A549 (cell line): Measurements from ENCODE around the gene TUT1. TPM values are rescaled to one million over a fixed set of nuclear protein-coding genes. Genes with fewer than 3 reads are reported as not detected.
A peak's percentile ranks its signal among the peaks of the same experiment; 100 is the strongest.
"Not testable (repeated sequence)": the region's sequence is repeated elsewhere in the genome, so short reads cannot be mapped to it uniquely, and the experiment has no call there.

ENCODE experiments used
- ATAC-seq, 2 experiments: fragments of 200-7000 bp in 1 of 2; fragments of >200 bp in 1 of 2; cut with Nextera tagmentation in 1 of 2; cut with Tn5 transposase in 1 of 2; 3 replicates each; pipeline versions ENCODE4 v1.8.0 to v1.9.1; 2018 to 2020; ENCODE audit warnings: mild to moderate bottlenecking in 1 of 2, moderate library complexity in 1 of 2
- CTCF ChIA-PET: fragments of 300-600 bp; sonication (Branson Sonifier 250); formaldehyde crosslinking; extraction: SDS; loops from one replicate; lab custom pipeline; 2021; ENCODE audit warnings: antibody characterized with exemption, inconsistent platforms; lab: Yijun Ruan, JAX
- POLR2A ChIA-PET: fragments of 350-600 bp; formaldehyde crosslinking; extraction: SDS; loops from one replicate; lab custom pipeline; 2021; ENCODE audit warnings: antibody characterized with exemption, inconsistent platforms; lab: Yijun Ruan, JAX
- DNase-seq, 2 experiments: peaks; one replicate each; pipeline versions ENCODE4 v3.0.0 to v3.0.0-alpha.2; 2011 to 2016; ENCODE audit warnings: low read depth in 1 of 2, low spot score in 1 of 2
- FAIRE-seq: peaks from 2 replicates; lab custom pipeline; 2011; peaks lifted over from hg19 to GRCh38; lab: Jason Lieb, UNC
- H3K27ac ChIP-seq, 2 experiments: fragments of >200 bp; sonication (Bioruptor Twin); formaldehyde crosslinking; 3 replicates each; pipeline ENCODE4 v1.5.1; 2016 to 2017
- H3K4me1 ChIP-seq: fragments of >200 bp; sonication (Bioruptor Twin); formaldehyde crosslinking; 3 replicates; pipeline ENCODE4 v1.6.1; 2016
- H3K4me2 ChIP-seq: fragments of >200 bp; sonication (Bioruptor Twin); formaldehyde crosslinking; 3 replicates; pipeline ENCODE4 v1.6.1; 2016
- H3K4me3 ChIP-seq: fragments of >200 bp; sonication (Bioruptor Twin); formaldehyde crosslinking; 3 replicates; pipeline ENCODE4 v1.5.1; 2016
- H3K9me3 ChIP-seq: fragments of >200 bp; sonication (Bioruptor Twin); formaldehyde crosslinking; 3 replicates; pipeline ENCODE4 v1.6.1; 2016
- EHF ChIP-seq: fragments of 250-450 bp; sonication (Bioruptor Pico); IDR thresholded peaks from 2 replicates; pipeline ENCODE4 v1.5.0; 2020; ENCODE audit warnings: mild to moderate bottlenecking
- ELK1 ChIP-seq: fragments of 150-350 bp; IDR thresholded peaks from 2 replicates; pipeline ENCODE4 v1.6.1; 2014; ENCODE audit warnings: low read depth, mild to moderate bottlenecking, low read length
- ESRRA ChIP-seq: fragments of 150-350 bp; IDR thresholded peaks from 2 replicates; pipeline ENCODE4 v1.6.1; 2014; ENCODE audit warnings: mild to moderate bottlenecking, low read length, borderline replicate concordance
- FOSL2 ChIP-seq, 2 experiments: fragments of 450-650 bp in 1 of 2; fragments of >200 bp in 1 of 2; sonication (Bioruptor Twin) in 1 of 2; formaldehyde crosslinking; IDR thresholded peaks; 2 replicates each; pipeline versions ENCODE4 v1.5.0 to v1.6.1; 2016 to 2020; ENCODE audit warnings: mild to moderate bottlenecking in 1 of 2, moderate library complexity in 1 of 2
- GATA3 ChIP-seq: IDR thresholded peaks from 2 replicates; pipeline ENCODE4 v1.6.1; 2012; ENCODE audit warnings: borderline replicate concordance
- HDAC2 ChIP-seq: fragments of 200-600 bp; sonication (generic); IDR thresholded peaks from 2 replicates; pipeline ENCODE4 v1.6.1; 2016
- HES2 ChIP-seq: fragments of >200 bp; sonication (Bioruptor Twin); formaldehyde crosslinking; IDR thresholded peaks from 2 replicates; pipeline ENCODE4 v1.6.1; 2016
- HEYL ChIP-seq: fragments of 250-450 bp; sonication (Bioruptor Pico); IDR thresholded peaks from 2 replicates; pipeline ENCODE4 v1.8.0; 2021; ENCODE audit warnings: mild to moderate bottlenecking, moderate library complexity
- HMGXB4 ChIP-seq: fragments of 250-450 bp; sonication (Bioruptor Pico); IDR thresholded peaks from 2 replicates; pipeline ENCODE4 v1.5.0; 2021; ENCODE audit warnings: mild to moderate bottlenecking, moderate library complexity, borderline replicate concordance
- HOXB13 ChIP-seq: fragments of 250-450 bp; sonication (Bioruptor Pico); IDR thresholded peaks from 2 replicates; pipeline ENCODE4 v1.5.0; 2020; ENCODE audit warnings: low read depth, mild to moderate bottlenecking, moderate library complexity
- HOXB5 ChIP-seq: fragments of 250-450 bp; sonication (Bioruptor Pico); IDR thresholded peaks from 2 replicates; pipeline ENCODE4 v1.5.0; 2020; ENCODE audit warnings: mild to moderate bottlenecking, moderate library complexity
- JUNB ChIP-seq: fragments of >200 bp; sonication (Bioruptor Twin); formaldehyde crosslinking; IDR thresholded peaks from 2 replicates; pipeline ENCODE4 v1.6.1; 2016
- KDM5A ChIP-seq: fragments of 200-600 bp; sonication (generic); IDR thresholded peaks from 2 replicates; pipeline ENCODE4 v1.6.1; 2016; ENCODE audit warnings: antibody characterized with exemption, mild to moderate bottlenecking
- NPAS2 ChIP-seq: fragments of 250-450 bp; sonication (Bioruptor Pico); IDR thresholded peaks from 2 replicates; pipeline ENCODE4 v1.8.0; 2022; ENCODE audit warnings: mild to moderate bottlenecking, moderate library complexity, borderline replicate concordance
- RCOR1 ChIP-seq: fragments of 150-350 bp; IDR thresholded peaks from 2 replicates; pipeline ENCODE4 v1.6.1; 2014; ENCODE audit warnings: antibody characterized with exemption, low read length, low read depth
- SREBF2 ChIP-seq: fragments of 450-650 bp; IDR thresholded peaks from 2 replicates; pipeline ENCODE4 v1.6.1; 2014; ENCODE audit warnings: mild to moderate bottlenecking, moderate library complexity
- TP53 ChIP-seq: fragments of 250-450 bp; sonication (Bioruptor Pico); IDR thresholded peaks from 2 replicates; pipeline ENCODE4 v1.5.0; 2021; ENCODE audit warnings: mild to moderate bottlenecking, moderate library complexity
- ZFP36 ChIP-seq: fragments of 450-650 bp; IDR thresholded peaks from 2 replicates; pipeline ENCODE4 v1.6.1; 2014; ENCODE audit warnings: borderline replicate concordance; ENCODE audit not compliant: partially characterized antibody
- ZNF302 ChIP-seq: fragments of 250-450 bp; sonication (Bioruptor Pico); IDR thresholded peaks from 2 replicates; pipeline ENCODE4 v1.9.0; 2021; ENCODE audit warnings: inconsistent platforms, mild to moderate bottlenecking, moderate library complexity
- WGBS: methylation state at CpG from one replicate; pipeline ENCODE4 v1.1.6; 2017; ENCODE audit errors: missing lambda C conversion rate; 5-methylcytosine and 5-hydroxymethylcytosine counted together
- polyA plus RNA-seq, 4 experiments: library from polyadenylated mRNA; depleted of rRNA in 3 of 4; stranded (reverse); fragments of >200 nt; fragmentation: RNase III in 1 of 4; extraction: RNeasy Plus Mini Kit Qiagen cat#74134 plus additional on column Dnase treatment in 1 of 4; gene quantifications; 2 replicates in 3 of 4; 3 replicates in 1 of 4; pipeline ENCODE4 v1.2.3, GENCODE V29; 2011 to 2017

TUT1 gene
- polyA plus RNA-seq, 2 of the 4 experiments (the other 2 are of a cell fraction), result 11.1 to 15.5 TPM

GRCh38 chr11:62621567-62622470 is 30.5 kb upstream of the TUT1 start, which contains the start of gene B3GAT3 (continued):
- TF ChIP-seq FOSL2 (IDR thresholded peaks at IDR 0.05) (no peak), FOSL2 (CRISPR knock-in tag; IDR thresholded peaks at IDR 0.05) (peak; percentile 71)

- H3K4me2 ChIP-seq, result peak overlapping the region; percentile 99
- 36% methylated on average over 8 of the region's 8 CpGs for WGBS
- no peak for DNase-seq
- CTCF ChIA-PET, result interaction anchor here (0.6 to 4.9 kb wide), 11 partner anchors 9 to 724 kb away, joined by 3 to 48 read pairs (median 5); partner anchors contain the start of genes C11orf98, CSKMT, EML3 and ROM1
- peak overlapping the region; percentile 77 for H3K4me3 ChIP-seq
- TF ChIP-seq GATA3, result no peak
- TF ChIP-seq RCOR1, result no peak
- TF ChIP-seq ZFP36, result peak; percentile 89
- TF ChIP-seq HES2, result no peak
- no peak for TF ChIP-seq NPAS2
- no peak for TF ChIP-seq HEYL
- no peak for TF ChIP-seq SREBF2
- TF ChIP-seq HMGXB4 (CRISPR knock-in tag), result no peak
- TF ChIP-seq, all 56 proteins: peak for 1
- Histone ChIP-seq H3K4me1 (peaks cover 15% of the 10 kb centered on the region), H3K27ac (peak overlapping the region; percentile 92), H3K9me3 (no peaks in the 10 kb centered on the region)
- POLR2A ChIA-PET, result interaction anchor here (1.0 to 4.6 kb wide), 12 partner anchors 8 to 133 kb away, joined by 3 to 48 read pairs (median 6); partner anchors contain the start of genes C11orf98, CSKMT, EEF1G and EML3
- ATAC-seq, result no peak
- no peak for FAIRE-seq
Observed at GRCh38 chr11:62621027-62621566, 29.8 kb upstream of the TUT1 start.

GRCh38 chr11:62616957-62617356 is 25.6 kb upstream of the TUT1 start:
- CTCF ChIA-PET, result interaction anchor here (0.5 to 1.3 kb wide), 4 partner anchors 11 to 250 kb away, joined by 3 to 4 read pairs (median 3); no protein-coding TSS in a partner anchor

GRCh38 chr11:62615521-62615920 is 24.2 kb upstream of the TUT1 start:
- DNase-seq, result no peak
- no peak for ATAC-seq
- Histone ChIP-seq H3K4me3 (no peak overlapping the region), H3K27ac (no peak overlapping the region), H3K9me3 (no peaks in the 10 kb centered on the region), H3K4me2 (no peak overlapping the region), H3K4me1 (peaks cover 33% of the 10 kb centered on the region)
- no peak for FAIRE-seq
- ChIA-PET POLR2A (no interaction called here), CTCF (interaction anchor here (1.1 kb wide), 1 partner anchor 24 kb away, joined by 3 read pairs; the partner anchor contains the start of gene TUT1)
- WGBS, result 94% methylated on average over 6 of the region's 7 CpGs
- TF ChIP-seq ZNF302 (CRISPR knock-in tag) (no peak), TP53 (CRISPR knock-in tag) (no peak), HOXB13 (no peak), HDAC2 (no peak), EHF (CRISPR knock-in tag) (no peak), KDM5A (no peak), ELK1 (no peak), ESRRA (no peak), JUNB (no peak), HMGXB4 (CRISPR knock-in tag) (no peak), HOXB5 (CRISPR knock-in tag) (no peak)

More at GRCh38 chr11:62616957-62617356, 25.6 kb upstream of the TUT1 start:
- H3K4me2 ChIP-seq, H3K4me3 ChIP-seq, ATAC-seq, POLR2A ChIA-PET, FAIRE-seq, H3K9me3 ChIP-seq, H3K27ac ChIP-seq, DNase-seq: not testable (repeated sequence)
- 93% methylated on average over 11 of the region's 14 CpGs for WGBS
- H3K4me1 ChIP-seq, result peaks cover 28% of the 10 kb centered on the region
